H1 (cell line): Measurements from ENCODE around the gene RCL1. TPM values are rescaled to one million over a fixed set of nuclear protein-coding genes. Genes with fewer than 3 reads are reported as not detected.

Source experiments
- CEBPB ChIP-seq: IDR thresholded peaks from 2 replicates; pipeline ENCODE4 v1.6.1; 2012; ENCODE audit warnings: low read depth, low read length
- MAFK ChIP-seq: IDR thresholded peaks from 2 replicates; pipeline ENCODE4 v1.6.1; 2012; ENCODE audit warnings: low read depth, mild to moderate bottlenecking, improper control_type of control experiment, low read length
- PHF8 ChIP-seq: fragments of 200-600 bp; sonication (generic); conservative IDR thresholded peaks from 2 replicates; pipeline ENCODE4 v1.7.1; 2012; ENCODE audit warnings: low read depth, mild to moderate bottlenecking, inconsistent platforms, low read length, moderate library complexity
- SIRT6 ChIP-seq: IDR thresholded peaks from one replicate; pipeline ENCODE4 v1.7.1; 2012; ENCODE audit warnings: low read length, inconsistent platforms
- polyA plus RNA-seq, 7 experiments: library from polyadenylated mRNA; depleted of rRNA in 3 of 7; stranded (reverse) in 5 of 7; unstranded in 2 of 7; fragments of >200 nt in 5 of 7; fragments of 200-250 nt in 2 of 7; gene quantifications; 1 replicate in 5 of 7; 2 replicates in 1 of 7; 4 replicates in 1 of 7; pipeline versions ENCODE4 v1.2.1 to v1.2.3, GENCODE V29; 2011 to 2013; ENCODE audit warnings: missing spikeins in 2 of 7, mixed read lengths in 2 of 7
- total RNA-seq: library from RNA; stranded (reverse); fragmentation: NEBNext Ultra II Directional; extraction: Animal tissue kit (Norgen Biotek cat#: 25700); gene quantifications from 2 replicates; pipeline ENCODE4 v1.2.1, GENCODE V29; 2021
- TF ChIP-seq, protein P1 (sequence below): fragments of 300-600 bp; sonication (generic); IDR thresholded peaks from 2 replicates; pipeline ENCODE4 v1.7.1; 2012; ENCODE audit warnings: low read length, moderate library complexity, mild to moderate bottlenecking, inconsistent platforms; ENCODE audit not compliant: insufficient replicate concordance

RCL1 gene
- total and polyA plus RNA-seq, 2 of the 8 experiments (the other 6 are each of a cell fraction or from before 2014, with no cell fraction given): 21.0 to 29.5 TPM

DNA sequence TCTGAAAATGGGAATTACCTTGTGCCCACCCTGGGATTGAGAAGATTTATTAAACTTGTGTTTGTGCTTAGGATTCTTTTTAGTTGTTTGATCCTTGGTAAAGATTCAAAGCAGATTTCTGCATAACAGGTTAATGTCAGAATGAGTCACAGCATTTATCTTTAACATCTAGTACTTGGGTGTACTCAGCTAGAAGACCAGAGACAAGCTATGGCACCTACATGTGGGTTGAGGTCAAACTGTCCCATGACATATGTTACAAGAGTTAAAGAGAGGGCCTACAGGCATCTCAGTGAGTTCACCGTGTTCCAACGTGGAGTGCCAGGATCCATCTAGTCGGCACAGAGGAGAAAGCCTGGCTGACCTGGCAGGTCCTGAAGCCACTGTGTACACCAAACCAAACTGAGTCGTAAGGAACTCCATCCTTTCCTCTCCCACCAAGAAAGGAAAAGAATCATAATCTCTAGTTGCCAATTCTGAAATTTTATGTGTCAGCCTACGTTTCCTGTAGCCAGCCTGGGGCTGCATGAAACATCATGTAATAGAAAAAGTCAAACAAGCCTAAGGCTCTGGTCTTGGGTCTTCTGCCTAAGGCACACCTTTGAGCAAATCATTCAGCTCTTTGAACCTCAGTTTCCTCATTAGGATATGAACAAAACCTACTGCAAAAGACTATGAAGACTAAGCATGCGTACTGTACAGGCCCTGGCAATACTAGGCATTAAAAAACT, 73.7 kb downstream of the RCL1 start (continued):
- TF ChIP-seq, protein P1, sequence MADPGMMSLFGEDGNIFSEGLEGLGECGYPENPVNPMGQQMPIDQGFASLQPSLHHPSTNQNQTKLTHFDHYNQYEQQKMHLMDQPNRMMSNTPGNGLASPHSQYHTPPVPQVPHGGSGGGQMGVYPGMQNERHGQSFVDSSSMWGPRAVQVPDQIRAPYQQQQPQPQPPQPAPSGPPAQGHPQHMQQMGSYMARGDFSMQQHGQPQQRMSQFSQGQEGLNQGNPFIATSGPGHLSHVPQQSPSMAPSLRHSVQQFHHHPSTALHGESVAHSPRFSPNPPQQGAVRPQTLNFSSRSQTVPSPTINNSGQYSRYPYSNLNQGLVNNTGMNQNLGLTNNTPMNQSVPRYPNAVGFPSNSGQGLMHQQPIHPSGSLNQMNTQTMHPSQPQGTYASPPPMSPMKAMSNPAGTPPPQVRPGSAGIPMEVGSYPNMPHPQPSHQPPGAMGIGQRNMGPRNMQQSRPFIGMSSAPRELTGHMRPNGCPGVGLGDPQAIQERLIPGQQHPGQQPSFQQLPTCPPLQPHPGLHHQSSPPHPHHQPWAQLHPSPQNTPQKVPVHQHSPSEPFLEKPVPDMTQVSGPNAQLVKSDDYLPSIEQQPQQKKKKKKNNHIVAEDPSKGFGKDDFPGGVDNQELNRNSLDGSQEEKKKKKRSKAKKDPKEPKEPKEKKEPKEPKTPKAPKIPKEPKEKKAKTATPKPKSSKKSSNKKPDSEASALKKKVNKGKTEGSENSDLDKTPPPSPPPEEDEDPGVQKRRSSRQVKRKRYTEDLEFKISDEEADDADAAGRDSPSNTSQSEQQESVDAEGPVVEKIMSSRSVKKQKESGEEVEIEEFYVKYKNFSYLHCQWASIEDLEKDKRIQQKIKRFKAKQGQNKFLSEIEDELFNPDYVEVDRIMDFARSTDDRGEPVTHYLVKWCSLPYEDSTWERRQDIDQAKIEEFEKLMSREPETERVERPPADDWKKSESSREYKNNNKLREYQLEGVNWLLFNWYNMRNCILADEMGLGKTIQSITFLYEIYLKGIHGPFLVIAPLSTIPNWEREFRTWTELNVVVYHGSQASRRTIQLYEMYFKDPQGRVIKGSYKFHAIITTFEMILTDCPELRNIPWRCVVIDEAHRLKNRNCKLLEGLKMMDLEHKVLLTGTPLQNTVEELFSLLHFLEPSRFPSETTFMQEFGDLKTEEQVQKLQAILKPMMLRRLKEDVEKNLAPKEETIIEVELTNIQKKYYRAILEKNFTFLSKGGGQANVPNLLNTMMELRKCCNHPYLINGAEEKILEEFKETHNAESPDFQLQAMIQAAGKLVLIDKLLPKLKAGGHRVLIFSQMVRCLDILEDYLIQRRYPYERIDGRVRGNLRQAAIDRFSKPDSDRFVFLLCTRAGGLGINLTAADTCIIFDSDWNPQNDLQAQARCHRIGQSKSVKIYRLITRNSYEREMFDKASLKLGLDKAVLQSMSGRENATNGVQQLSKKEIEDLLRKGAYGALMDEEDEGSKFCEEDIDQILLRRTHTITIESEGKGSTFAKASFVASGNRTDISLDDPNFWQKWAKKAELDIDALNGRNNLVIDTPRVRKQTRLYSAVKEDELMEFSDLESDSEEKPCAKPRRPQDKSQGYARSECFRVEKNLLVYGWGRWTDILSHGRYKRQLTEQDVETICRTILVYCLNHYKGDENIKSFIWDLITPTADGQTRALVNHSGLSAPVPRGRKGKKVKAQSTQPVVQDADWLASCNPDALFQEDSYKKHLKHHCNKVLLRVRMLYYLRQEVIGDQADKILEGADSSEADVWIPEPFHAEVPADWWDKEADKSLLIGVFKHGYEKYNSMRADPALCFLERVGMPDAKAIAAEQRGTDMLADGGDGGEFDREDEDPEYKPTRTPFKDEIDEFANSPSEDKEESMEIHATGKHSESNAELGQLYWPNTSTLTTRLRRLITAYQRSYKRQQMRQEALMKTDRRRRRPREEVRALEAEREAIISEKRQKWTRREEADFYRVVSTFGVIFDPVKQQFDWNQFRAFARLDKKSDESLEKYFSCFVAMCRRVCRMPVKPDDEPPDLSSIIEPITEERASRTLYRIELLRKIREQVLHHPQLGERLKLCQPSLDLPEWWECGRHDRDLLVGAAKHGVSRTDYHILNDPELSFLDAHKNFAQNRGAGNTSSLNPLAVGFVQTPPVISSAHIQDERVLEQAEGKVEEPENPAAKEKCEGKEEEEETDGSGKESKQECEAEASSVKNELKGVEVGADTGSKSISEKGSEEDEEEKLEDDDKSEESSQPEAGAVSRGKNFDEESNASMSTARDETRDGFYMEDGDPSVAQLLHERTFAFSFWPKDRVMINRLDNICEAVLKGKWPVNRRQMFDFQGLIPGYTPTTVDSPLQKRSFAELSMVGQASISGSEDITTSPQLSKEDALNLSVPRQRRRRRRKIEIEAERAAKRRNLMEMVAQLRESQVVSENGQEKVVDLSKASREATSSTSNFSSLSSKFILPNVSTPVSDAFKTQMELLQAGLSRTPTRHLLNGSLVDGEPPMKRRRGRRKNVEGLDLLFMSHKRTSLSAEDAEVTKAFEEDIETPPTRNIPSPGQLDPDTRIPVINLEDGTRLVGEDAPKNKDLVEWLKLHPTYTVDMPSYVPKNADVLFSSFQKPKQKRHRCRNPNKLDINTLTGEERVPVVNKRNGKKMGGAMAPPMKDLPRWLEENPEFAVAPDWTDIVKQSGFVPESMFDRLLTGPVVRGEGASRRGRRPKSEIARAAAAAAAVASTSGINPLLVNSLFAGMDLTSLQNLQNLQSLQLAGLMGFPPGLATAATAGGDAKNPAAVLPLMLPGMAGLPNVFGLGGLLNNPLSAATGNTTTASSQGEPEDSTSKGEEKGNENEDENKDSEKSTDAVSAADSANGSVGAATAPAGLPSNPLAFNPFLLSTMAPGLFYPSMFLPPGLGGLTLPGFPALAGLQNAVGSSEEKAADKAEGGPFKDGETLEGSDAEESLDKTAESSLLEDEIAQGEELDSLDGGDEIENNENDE: no peak
- TF ChIP-seq MAFK (no peak), PHF8 (no peak), CEBPB (no peak), SIRT6 (no peak)
